Head of caudate nucleus (tissue), 42 donors: ENCODE results near the gene AEBP1.
A peak's percentile ranks its signal among the peaks of the same experiment; 100 is the strongest.

Source experiments
- DNase-seq, 42 donors: peaks; one replicate each; pipeline versions ENCODE4 v3.0.0 to v3.0.0-alpha.2; 2020 to 2021; ENCODE audit warnings: mixed read lengths in 7 of 42
- intact Hi-C: fragments of 100-400 bp; cut with DNase I; formaldehyde crosslinking; loops from one replicate; pipeline ENCODE4 v1.15.0; 2022

AEBP1 gene

GRCh38 chr7:44157116-44158080 lies 53.3 kb downstream of the AEBP1 start:
- intact Hi-C loops = no loop called here

DNA sequence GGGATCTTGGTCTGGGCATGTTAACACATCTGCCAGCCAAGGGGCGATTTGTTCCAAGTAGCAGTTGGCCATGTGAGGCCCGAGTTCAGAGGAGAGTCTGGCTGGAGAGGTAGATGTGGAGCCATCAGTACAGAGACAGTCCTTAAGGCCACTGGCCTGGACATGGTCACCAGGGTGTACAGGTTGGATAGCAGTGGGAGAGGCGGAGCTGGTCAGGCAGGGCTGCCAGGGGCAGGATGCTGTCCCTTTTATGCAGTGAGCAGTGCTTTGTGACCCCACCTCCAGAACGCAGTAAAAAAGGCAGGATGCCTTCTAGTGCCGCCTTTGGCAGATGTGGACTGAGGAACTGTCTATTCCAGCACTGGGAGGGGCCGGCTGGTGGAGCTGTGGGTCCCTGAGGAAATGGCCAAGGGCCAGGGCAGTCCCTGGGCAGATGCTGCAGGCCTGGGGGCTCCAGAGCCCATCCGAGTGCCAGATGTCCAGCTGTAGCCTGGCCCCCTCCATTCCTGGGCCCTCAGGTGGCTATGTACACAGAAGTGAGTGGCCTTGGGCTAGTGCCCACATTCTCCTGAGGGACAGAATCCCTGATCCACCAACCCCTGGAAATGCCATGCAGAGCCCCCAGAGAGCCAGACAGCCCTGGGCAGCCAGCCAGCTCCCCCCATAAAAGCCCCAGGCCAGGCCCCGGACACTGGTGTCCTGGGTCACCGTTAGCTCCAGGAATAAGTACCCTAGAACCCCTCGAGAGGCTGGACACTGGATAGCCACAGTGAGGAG lies 54.1 kb downstream of the AEBP1 start:
- DNase-seq = peak in 2 of 42 donors; percentile 11 to 18

More at GRCh38 chr7:44157116-44158080, 53.3 kb downstream of the AEBP1 start:
- DNase-seq = peak in 2 of 42 donors; percentile 13 to 23

DNA sequence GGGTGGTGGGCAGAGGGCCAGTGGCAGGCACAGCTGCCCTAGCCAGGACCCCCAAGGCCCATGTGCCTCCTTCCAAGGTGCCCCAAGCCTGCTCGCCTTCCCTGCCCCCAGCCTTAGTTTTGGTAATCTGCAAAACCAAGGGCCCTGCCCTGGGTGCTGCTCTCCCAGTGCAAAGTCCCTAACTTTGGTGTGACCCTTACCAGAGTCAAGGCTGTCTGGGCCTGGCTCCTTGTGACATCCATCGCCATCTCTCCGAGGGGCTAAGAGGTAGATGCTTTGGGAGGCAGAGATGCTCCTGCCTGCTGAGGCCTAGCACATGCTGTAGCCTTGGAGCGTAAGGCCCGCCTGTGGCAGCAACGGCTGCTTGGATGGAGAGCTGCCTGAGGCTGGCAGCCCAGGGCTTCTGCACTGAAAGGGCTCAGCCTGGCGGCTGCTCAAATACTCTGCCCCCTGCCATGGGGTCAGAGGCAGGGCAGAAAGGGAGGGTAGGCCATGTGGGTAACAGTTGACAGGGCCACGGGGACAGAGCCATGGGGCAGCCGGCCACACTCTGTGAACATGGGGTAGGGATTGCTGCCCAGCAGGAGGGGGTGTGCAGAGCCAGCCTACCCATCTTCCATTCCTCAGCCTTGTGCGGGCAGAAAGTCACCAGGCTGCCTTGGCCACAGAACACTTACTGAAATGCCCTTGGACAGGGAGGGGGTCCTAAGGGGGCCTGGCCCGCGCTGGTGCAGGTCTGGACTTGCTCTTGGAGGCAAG lies 54.9 kb downstream of the AEBP1 start:
- intact Hi-C loops = no loop called here
- peak in 20 of 42 donors; percentile 13 to 59 (median 38) for DNase-seq

More for the DNA sequence above, 54.1 kb downstream of the AEBP1 start:
- intact Hi-C loops = no loop called here

- DNase-seq = peak in 1 of 42 donors; percentile 23
Observed at GRCh38 chr7:44159824-44160630, 55.9 kb downstream of the AEBP1 start.

DNA sequence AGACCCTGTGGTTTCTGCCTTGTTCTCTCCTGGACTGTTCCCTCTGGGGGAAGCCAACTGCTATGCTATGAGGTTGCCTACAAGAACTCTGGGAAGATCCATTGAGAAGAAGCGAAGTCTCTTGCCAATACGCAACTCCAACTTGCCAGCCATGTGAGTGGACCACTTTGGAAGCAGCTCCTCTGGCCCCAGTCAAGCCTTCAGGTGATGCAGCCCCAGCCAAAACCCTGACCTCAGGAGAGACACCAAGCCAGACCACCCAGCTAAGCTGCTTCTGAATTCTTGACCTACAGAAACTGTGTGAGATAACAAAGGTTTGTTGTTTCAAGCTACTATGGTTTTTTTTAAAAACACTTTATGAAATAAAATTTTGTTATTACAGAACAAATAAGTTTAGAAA lies 57.2 kb downstream of the AEBP1 start:
- intact Hi-C loops = no loop called here
- DNase-seq = peak in 1 of 42 donors; percentile 12

More at GRCh38 chr7:44159824-44160630, 55.9 kb downstream of the AEBP1 start:
- intact Hi-C loops = no loop called here

DNA sequence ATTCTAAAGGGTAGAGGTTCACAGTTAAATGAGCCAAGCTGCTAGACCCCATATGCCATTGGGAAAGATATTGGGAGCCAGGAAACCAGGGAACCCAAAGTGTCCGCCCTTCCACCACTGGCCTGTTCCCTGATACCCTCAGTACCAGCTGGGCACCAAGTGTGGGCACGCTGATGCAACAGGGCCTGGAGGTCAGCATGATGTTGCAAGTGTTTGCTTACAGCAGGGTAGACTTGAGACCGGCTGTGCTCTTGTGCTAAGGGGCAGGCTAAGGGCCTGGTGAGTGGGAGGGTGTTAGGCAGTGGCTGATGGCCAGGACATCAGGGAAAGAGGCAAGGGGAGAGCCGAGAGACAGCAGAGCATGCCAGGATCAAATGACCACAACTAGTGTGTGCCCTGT lies 58.0 kb downstream of the AEBP1 start:
- intact Hi-C loops = no loop called here
- DNase-seq = peak in 2 of 42 donors; percentile 3 to 5

DNA sequence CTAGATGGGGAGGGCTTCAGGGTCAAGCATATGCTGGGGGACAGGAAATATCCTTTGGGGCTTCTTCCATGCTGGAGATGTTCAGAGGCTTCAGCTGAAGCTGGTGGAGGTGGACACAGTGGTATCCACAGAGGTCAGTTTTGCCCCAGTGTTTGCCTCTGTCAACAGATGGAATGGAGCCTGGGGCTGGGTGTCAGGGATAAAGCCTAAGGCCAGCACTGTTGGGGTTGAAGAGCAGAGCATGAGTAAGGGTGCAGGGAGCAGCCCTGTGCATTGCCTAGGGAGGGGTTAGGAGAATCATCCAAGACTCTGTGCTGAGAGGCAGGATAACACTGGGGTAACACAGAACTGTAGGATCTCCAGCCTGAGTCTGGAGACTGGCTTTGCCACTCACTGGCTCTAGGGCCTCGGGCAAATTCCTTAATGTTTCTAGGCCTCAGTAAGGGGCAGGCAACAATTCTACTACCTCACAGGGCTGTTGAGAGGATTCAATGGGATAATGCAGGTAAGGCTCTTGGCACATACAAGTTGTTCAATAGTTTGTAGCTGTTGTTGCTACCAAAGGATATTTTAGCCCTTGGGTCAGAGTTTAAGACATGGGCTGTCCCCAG lies 58.7 kb downstream of the AEBP1 start:
- intact Hi-C loops = no loop called here
- DNase-seq = peak in 1 of 42 donors; percentile 8

DNA sequence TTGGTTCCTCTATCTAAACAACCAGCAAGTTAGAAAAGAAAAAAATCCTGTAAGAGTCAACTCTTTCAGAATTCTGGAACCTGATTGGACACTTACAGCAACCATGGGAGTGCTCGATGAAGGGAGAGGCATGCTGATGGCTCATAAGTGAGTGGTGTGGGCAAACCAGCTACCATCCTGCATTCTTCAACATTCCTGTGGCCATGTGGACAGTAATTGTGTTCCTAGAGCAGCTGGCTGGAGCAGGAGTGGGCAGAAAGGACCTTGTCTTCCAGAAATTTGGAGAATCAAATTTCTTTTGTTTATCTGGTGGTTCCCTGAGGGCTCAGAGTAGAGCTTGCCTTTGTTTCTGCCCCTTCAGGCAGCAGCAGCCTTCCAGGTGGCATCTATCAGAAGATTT lies 59.4 kb downstream of the AEBP1 start:
- DNase-seq = no peak
- intact Hi-C loops = no loop called here
